Mucosa of descending colon (tissue), 3 donors: Measurements from ENCODE around the gene CRYBG2. TPM values are rescaled to one million over a fixed set of nuclear protein-coding genes. Genes with fewer than 3 reads are reported as not detected.

Experiments
- ATAC-seq: fragments of 200-7000 bp; cut with Tn5 transposase; one replicate; pipeline ENCODE4 v1.9.1; 2020; ENCODE audit warnings: mild to moderate bottlenecking, moderate library complexity
- DNase-seq, 3 donors: peaks; one replicate each; pipeline ENCODE4 v3.0.0-alpha.2; 2020
- H3K36me3 ChIP-seq: fragments of 200-600 bp; one replicate; pipeline ENCODE4 v1.8.0; 2021; ENCODE audit warnings: low read depth, mild to moderate bottlenecking
- H3K4me1 ChIP-seq: fragments of 200-600 bp; one replicate; pipeline ENCODE4 v1.8.0; 2021; ENCODE audit warnings: low read depth, mild to moderate bottlenecking
- H3K4me3 ChIP-seq: fragments of 200-600 bp; one replicate; pipeline ENCODE4 v1.8.0; 2021; ENCODE audit warnings: mild to moderate bottlenecking
- H3K9me3 ChIP-seq: fragments of 200-600 bp; one replicate; pipeline ENCODE4 v1.8.0; 2021; ENCODE audit warnings: mild to moderate bottlenecking
- CTCF ChIP-seq: fragments of 200-600 bp; IDR thresholded peaks from one replicate; pipeline ENCODE4 v1.8.0; 2022; ENCODE audit warnings: antibody characterized with exemption, mild to moderate bottlenecking
- intact Hi-C, 2 donors: fragments of 100-400 bp; cut with DNase I in 1 of 2; cut with micrococcal nuclease in 1 of 2; formaldehyde crosslinking; loops; one replicate each; pipeline versions ENCODE4 v1.11.0 to v1.11.1; 2022; cut with DNase I, micrococcal nuclease
- total RNA-seq, 3 donors: library from RNA; stranded (reverse); fragmentation: NEBNext Ultra II Directional in 2 of 3; extraction: Animal tissue kit (Norgen Biotek cat#: 25700) in 2 of 3; gene quantifications; one replicate each; pipeline versions ENCODE4 v1.2.1 to v1.2.4, GENCODE V29; 2021 to 2023
- donor health status: DM: no; HTN: no; CAD: no; lungs with moderate emphysema.
- donor health status: DM: no; HTN: no; CAD: no.
- donor health status: DM: no; HTN: yes; CAD: no.

The CRYBG2 gene
- total RNA-seq, 3 donors from 2014 or later = 19.4 to 27.7 (median 19.6) TPM

- Histone ChIP-seq H3K4me3 (no peak overlapping the region), H3K9me3 (no peaks in the 10 kb centered on the region), H3K4me1 (peaks cover 28% of the 10 kb centered on the region), H3K36me3 (no peaks in the 10 kb centered on the region)
- ATAC-seq = no peak
- no peak for TF ChIP-seq CTCF
- no peak for DNase-seq
- intact Hi-C loops = no loop called here
These were observed 63.1 kb downstream of the CRYBG2 start for GRCh38 chr1:26290882-26291261.

GRCh38 chr1:26290122-26290881 lies 63.6 kb downstream of the CRYBG2 start:
- no peak for TF ChIP-seq CTCF
- no peak overlapping the region for H3K4me3 ChIP-seq
- H3K4me1 ChIP-seq = peaks cover 29% of the 10 kb centered on the region
- intact Hi-C loops = no loop called here
- DNase-seq = peak in 1 of 3 donors; percentile 62
- ATAC-seq = peak; percentile 2
- H3K9me3 ChIP-seq = no peaks in the 10 kb centered on the region
- H3K36me3 ChIP-seq = no peaks in the 10 kb centered on the region

GRCh38 chr1:26289158-26290059 lies 64.5 kb downstream of the CRYBG2 start:
- Histone ChIP-seq H3K9me3 (no peaks in the 10 kb centered on the region), H3K4me3 (no peak overlapping the region), H3K4me1 (peaks cover 36% of the 10 kb centered on the region), H3K36me3 (no peaks in the 10 kb centered on the region)
- intact Hi-C loops = no loop called here
- TF ChIP-seq CTCF = no peak
- peak; percentile 37 for ATAC-seq
- DNase-seq = peak in 2 of 3 donors; percentile 24 to 85

- ATAC-seq = peak; percentile 52
- no peak for TF ChIP-seq CTCF
- H3K4me1 ChIP-seq = peaks cover 40% of the 10 kb centered on the region
These were observed 65.5 kb downstream of the CRYBG2 start for GRCh38 chr1:26288311-26288941.

GRCh38 chr1:26287811-26288210 lies 66.1 kb downstream of the CRYBG2 start:
- Histone ChIP-seq H3K9me3 (no peaks in the 10 kb centered on the region), H3K4me3 (no peak overlapping the region), H3K4me1 (peaks cover 40% of the 10 kb centered on the region), H3K36me3 (no peaks in the 10 kb centered on the region)
- ATAC-seq (no peak), DNase-seq (no peak)
- TF ChIP-seq CTCF = no peak
- intact Hi-C loops = no loop called here

More at GRCh38 chr1:26288311-26288941, 65.5 kb downstream of the CRYBG2 start:
- Histone ChIP-seq H3K36me3 (no peaks in the 10 kb centered on the region), H3K4me3 (no peak overlapping the region), H3K9me3 (no peaks in the 10 kb centered on the region)
- peak in 2 of 3 donors; percentile 26 to 71 for DNase-seq
- intact Hi-C loops = no loop called here
